Mesendoderm (in vitro differentiated cells): ENCODE results near the gene VSTM2L.

ENCODE experiments used
- DNase-seq: peaks from one replicate; pipeline ENCODE4 v3.0.0; 2013
- H2AK5ac ChIP-seq: 2 replicates; pipeline ENCODE4 v1.6.1; 2013; ENCODE audit warnings: low read length, inconsistent platforms
- H2BK120ac ChIP-seq: 2 replicates; pipeline ENCODE4 v1.6.1; 2013; ENCODE audit warnings: low read depth, mild to moderate bottlenecking, low read length, moderate library complexity, mixed read lengths
- H2BK15ac ChIP-seq: replicated peaks from 2 replicates; pipeline ENCODE4 v1.6.1; 2013; ENCODE audit warnings: low read depth, mild to moderate bottlenecking, moderate library complexity
- H2BK5ac ChIP-seq: 2 replicates; pipeline ENCODE4 v1.6.1; 2013; ENCODE audit warnings: low read length, inconsistent platforms
- H3K18ac ChIP-seq: 2 replicates; pipeline ENCODE4 v1.6.1; 2013; ENCODE audit warnings: mild to moderate bottlenecking, low read length, mixed read lengths
- H3K23ac ChIP-seq: one replicate; pipeline ENCODE4 v1.6.1; 2013; ENCODE audit warnings: low read length
- H3K27ac ChIP-seq: 2 replicates; pipeline ENCODE4 v1.5.1; 2013; ENCODE audit warnings: low read depth, mild to moderate bottlenecking, inconsistent platforms, low read length, moderate library complexity
- H3K27me3 ChIP-seq: 2 replicates; pipeline ENCODE4 v1.6.1; 2013; ENCODE audit warnings: low read length, control low read depth, mild to moderate bottlenecking, inconsistent platforms; ENCODE audit not compliant: insufficient read depth, poor library complexity
- H3K36me3 ChIP-seq: 2 replicates; pipeline ENCODE4 v1.6.1; 2013; ENCODE audit warnings: low read length, inconsistent platforms; ENCODE audit not compliant: control insufficient read depth, insufficient read depth
- H3K4ac ChIP-seq: one replicate; pipeline ENCODE4 v1.6.1; 2013; ENCODE audit warnings: low read depth, mild to moderate bottlenecking, low read length, moderate library complexity
- H3K4me1 ChIP-seq: 2 replicates; pipeline ENCODE4 v1.6.1; 2013; ENCODE audit warnings: low read depth, low read length, inconsistent platforms; ENCODE audit not compliant: control insufficient read depth
- H3K4me2 ChIP-seq: 2 replicates; pipeline ENCODE4 v1.6.1; 2013; ENCODE audit warnings: low read length
- H3K4me3 ChIP-seq: 2 replicates; pipeline ENCODE4 v1.5.1; 2013; ENCODE audit warnings: mild to moderate bottlenecking, low read length
- H3K56ac ChIP-seq: one replicate; pipeline ENCODE4 v1.6.1; 2013; ENCODE audit warnings: low read length
- H3K79me1 ChIP-seq: 2 replicates; pipeline ENCODE4 v1.6.1; 2013; ENCODE audit warnings: low read length, inconsistent platforms
- H3K79me2 ChIP-seq: 2 replicates; pipeline ENCODE4 v1.6.1; 2013; ENCODE audit warnings: mild to moderate bottlenecking, low read length; ENCODE audit not compliant: control insufficient read depth, insufficient read depth
- H3K9ac ChIP-seq: 2 replicates; pipeline ENCODE4 v1.6.1; 2013; ENCODE audit warnings: low read length, inconsistent platforms
- H4K5ac ChIP-seq: one replicate; pipeline ENCODE4 v1.6.1; 2013; ENCODE audit warnings: low read length
- H4K8ac ChIP-seq: one replicate; pipeline ENCODE4 v1.6.1; 2013; ENCODE audit warnings: low read depth, mild to moderate bottlenecking, control low read depth, low read length, moderate library complexity
- WGBS: extraction: QIAGEN DNeasy Blood & Tissue Kit; methylation state at CpG from one replicate; pipeline ENCODE4 v1.1.7; 2013; ENCODE audit warnings: low lambda C conversion rate, missing lambda C conversion rate; ENCODE audit not compliant: insufficient coverage; ENCODE audit errors: extremely low coverage; 5-methylcytosine and 5-hydroxymethylcytosine counted together

VSTM2L gene

GRCh38 chr20:37913567-37914366, 10.8 kb downstream of the VSTM2L start:
- Histone ChIP-seq H3K4me1 (peaks cover 6% of the 10 kb centered on the region), H3K4me3 (no peak overlapping the region)

GRCh38 chr20:37914367-37914671, 11.4 kb downstream of the VSTM2L start:
- Histone ChIP-seq H4K8ac (no peak overlapping the region), H3K4me1 (peaks cover 6% of the 10 kb centered on the region), H3K4me2 (peak overlapping the region; percentile 17), H3K9ac (peak overlapping the region; percentile 27), H3K4ac (no peak overlapping the region), H2AK5ac (peak overlapping the region; percentile 79), H2BK120ac (no peak overlapping the region), H3K56ac (peak overlapping the region; percentile 77), H3K4me3 (no peak overlapping the region), H3K27me3 (no peaks in the 10 kb centered on the region), H3K23ac (no peak overlapping the region), H3K18ac (no peak overlapping the region), H3K79me1 (no peaks in the 10 kb centered on the region), H3K27ac (no peak overlapping the region), H3K79me2 (no peaks in the 10 kb centered on the region), H3K36me3 (no peaks in the 10 kb centered on the region), H2BK15ac (no peak overlapping the region), H2BK5ac (peak overlapping the region; percentile 13), H4K5ac (no peak overlapping the region)
- WGBS: 80% methylated on average over 1 of the region's 5 CpGs
- no peak for DNase-seq

More at GRCh38 chr20:37913567-37914366, 10.8 kb downstream of the VSTM2L start:
- H2BK120ac ChIP-seq: no peak overlapping the region
- no peaks in the 10 kb centered on the region for H3K27me3 ChIP-seq
- no peak overlapping the region for H4K5ac ChIP-seq
- no peak overlapping the region for H2BK15ac ChIP-seq
- DNase-seq: no peak
- H3K79me2 ChIP-seq: no peaks in the 10 kb centered on the region
- WGBS: no CpG with 5 or more reads among the region's 19 CpGs
- H3K4me2 ChIP-seq: no peak overlapping the region
- no peaks in the 10 kb centered on the region for H3K36me3 ChIP-seq
- no peak overlapping the region for H3K4ac ChIP-seq
- H4K8ac ChIP-seq: no peak overlapping the region
- no peak overlapping the region for H2AK5ac ChIP-seq
- H2BK5ac ChIP-seq: no peak overlapping the region
- H3K9ac ChIP-seq: no peak overlapping the region
- no peak overlapping the region for H3K27ac ChIP-seq
- H3K18ac ChIP-seq: no peak overlapping the region
- H3K56ac ChIP-seq: no peak overlapping the region
- H3K23ac ChIP-seq: no peak overlapping the region
- H3K79me1 ChIP-seq: no peaks in the 10 kb centered on the region

- no peak overlapping the region for H3K4ac ChIP-seq
- H2BK120ac ChIP-seq: peak overlapping the region; percentile 39
Observed at GRCh38 chr20:37914672-37915433, 11.9 kb downstream of the VSTM2L start.

GRCh38 chr20:37915434-37915787, 12.5 kb downstream of the VSTM2L start:
- H3K23ac ChIP-seq: no peak overlapping the region
- no peak overlapping the region for H4K5ac ChIP-seq
- no peaks in the 10 kb centered on the region for H3K79me2 ChIP-seq
- peak overlapping the region; percentile 87 for H3K56ac ChIP-seq
- no CpG with 5 or more reads among the region's 10 CpGs for WGBS
- peak overlapping the region; percentile 39 for H2BK120ac ChIP-seq
- H3K36me3 ChIP-seq: no peaks in the 10 kb centered on the region
- H3K79me1 ChIP-seq: no peaks in the 10 kb centered on the region
- no peak overlapping the region for H2AK5ac ChIP-seq
- H3K4ac ChIP-seq: no peak overlapping the region
- H3K9ac ChIP-seq: peak overlapping the region; percentile 69
- H3K27ac ChIP-seq: peak overlapping the region; percentile 73
- H3K27me3 ChIP-seq: no peaks in the 10 kb centered on the region
- no peak for DNase-seq
- peak overlapping the region; percentile 45 for H3K18ac ChIP-seq
- H4K8ac ChIP-seq: no peak overlapping the region
- H3K4me1 ChIP-seq: peaks cover 6% of the 10 kb centered on the region
- H3K4me2 ChIP-seq: peak overlapping the region; percentile 63
- peak overlapping the region; percentile 33 for H2BK5ac ChIP-seq
- no peak overlapping the region for H2BK15ac ChIP-seq
- H3K4me3 ChIP-seq: no peak overlapping the region

More at GRCh38 chr20:37914672-37915433, 11.9 kb downstream of the VSTM2L start:
- H3K23ac ChIP-seq: no peak overlapping the region
- H3K18ac ChIP-seq: peak overlapping the region; percentile 45
- no CpG with 5 or more reads among the region's 34 CpGs for WGBS
- peak overlapping the region; percentile 69 for H3K9ac ChIP-seq
- peak overlapping the region; percentile 30 for H4K8ac ChIP-seq
- H2BK15ac ChIP-seq: no peak overlapping the region
- H2BK5ac ChIP-seq: peak overlapping the region; percentile 33
- peak overlapping the region; percentile 63 for H3K4me2 ChIP-seq
- no peaks in the 10 kb centered on the region for H3K36me3 ChIP-seq
- H3K4me1 ChIP-seq: peaks cover 6% of the 10 kb centered on the region
- peak overlapping the region; percentile 87 for H3K56ac ChIP-seq
- no peak overlapping the region for H3K4me3 ChIP-seq
- H3K27me3 ChIP-seq: no peaks in the 10 kb centered on the region
- no peaks in the 10 kb centered on the region for H3K79me2 ChIP-seq
- H3K79me1 ChIP-seq: no peaks in the 10 kb centered on the region
- H2AK5ac ChIP-seq: no peak overlapping the region
- H3K27ac ChIP-seq: peak overlapping the region; percentile 73
- no peak overlapping the region for H4K5ac ChIP-seq
- peak; percentile 90 for DNase-seq

GRCh38 chr20:37915800-37916570, 13.1 kb downstream of the VSTM2L start:
- H3K36me3 ChIP-seq: no peaks in the 10 kb centered on the region
- H3K4me2 ChIP-seq: peak overlapping the region; percentile 9
- no peak overlapping the region for H4K8ac ChIP-seq
- H3K79me1 ChIP-seq: no peaks in the 10 kb centered on the region
- H3K9ac ChIP-seq: peak overlapping the region; percentile 39
- WGBS: no CpG with 5 or more reads among the region's 21 CpGs
- H2BK15ac ChIP-seq: no peak overlapping the region
- H3K4me3 ChIP-seq: no peak overlapping the region
- no peak overlapping the region for H2BK120ac ChIP-seq
- no peak overlapping the region for H3K23ac ChIP-seq
- no peaks in the 10 kb centered on the region for H3K27me3 ChIP-seq
- no peak overlapping the region for H3K27ac ChIP-seq
- H2BK5ac ChIP-seq: no peak overlapping the region
- no peak overlapping the region for H4K5ac ChIP-seq
- H3K4me1 ChIP-seq: peaks cover 6% of the 10 kb centered on the region
- DNase-seq: peak; percentile 84
- H3K79me2 ChIP-seq: no peaks in the 10 kb centered on the region
- H3K4ac ChIP-seq: no peak overlapping the region
- peak overlapping the region; percentile 45 for H3K18ac ChIP-seq
- H2AK5ac ChIP-seq: no peak overlapping the region
- peak overlapping the region; percentile 87 for H3K56ac ChIP-seq
